A549 (cell line): ENCODE results near the gene COQ4. TPM values are rescaled to one million over a fixed set of nuclear protein-coding genes. Genes with fewer than 3 reads are reported as not detected.

Source experiments
- ATAC-seq, 2 experiments: fragments of 200-7000 bp in 1 of 2; fragments of >200 bp in 1 of 2; cut with Nextera tagmentation in 1 of 2; cut with Tn5 transposase in 1 of 2; 3 replicates each; pipeline versions ENCODE4 v1.8.0 to v1.9.1; 2018 to 2020; ENCODE audit warnings: mild to moderate bottlenecking in 1 of 2, moderate library complexity in 1 of 2
- CTCF ChIA-PET: fragments of 300-600 bp; sonication (Branson Sonifier 250); formaldehyde crosslinking; extraction: SDS; loops from one replicate; lab custom pipeline; 2021; ENCODE audit warnings: antibody characterized with exemption, inconsistent platforms; lab: Yijun Ruan, JAX
- POLR2A ChIA-PET: fragments of 350-600 bp; formaldehyde crosslinking; extraction: SDS; loops from one replicate; lab custom pipeline; 2021; ENCODE audit warnings: antibody characterized with exemption, inconsistent platforms; lab: Yijun Ruan, JAX
- DNase-seq, 2 experiments: peaks; one replicate each; pipeline versions ENCODE4 v3.0.0 to v3.0.0-alpha.2; 2011 to 2016; ENCODE audit warnings: low read depth in 1 of 2, low spot score in 1 of 2
- FAIRE-seq: peaks from 2 replicates; lab custom pipeline; 2011; peaks lifted over from hg19 to GRCh38; lab: Jason Lieb, UNC
- H3K27ac ChIP-seq, 2 experiments: fragments of >200 bp; sonication (Bioruptor Twin); formaldehyde crosslinking; 3 replicates each; pipeline ENCODE4 v1.5.1; 2016 to 2017
- H3K4me1 ChIP-seq: fragments of >200 bp; sonication (Bioruptor Twin); formaldehyde crosslinking; 3 replicates; pipeline ENCODE4 v1.6.1; 2016
- H3K4me2 ChIP-seq: fragments of >200 bp; sonication (Bioruptor Twin); formaldehyde crosslinking; 3 replicates; pipeline ENCODE4 v1.6.1; 2016
- H3K4me3 ChIP-seq: fragments of >200 bp; sonication (Bioruptor Twin); formaldehyde crosslinking; 3 replicates; pipeline ENCODE4 v1.5.1; 2016
- H3K9me3 ChIP-seq: fragments of >200 bp; sonication (Bioruptor Twin); formaldehyde crosslinking; 3 replicates; pipeline ENCODE4 v1.6.1; 2016
- EP300 ChIP-seq, 2 experiments: fragments of >200 bp; sonication (Bioruptor Twin); formaldehyde crosslinking; IDR thresholded peaks; 2 replicates in 1 of 2; 3 replicates in 1 of 2; pipeline ENCODE4 v1.6.1; 2016 to 2017
- FOSB ChIP-seq: fragments of 250-450 bp; sonication (Bioruptor Pico); IDR thresholded peaks from 2 replicates; pipeline ENCODE4 v1.5.0; 2020; ENCODE audit warnings: mild to moderate bottlenecking, moderate library complexity
- FOXS1 ChIP-seq: fragments of 250-450 bp; sonication (Bioruptor Pico); IDR thresholded peaks from 2 replicates; pipeline ENCODE4 v1.5.0; 2020; ENCODE audit warnings: mild to moderate bottlenecking, moderate library complexity
- GATA3 ChIP-seq: IDR thresholded peaks from 2 replicates; pipeline ENCODE4 v1.6.1; 2012; ENCODE audit warnings: borderline replicate concordance
- JUN ChIP-seq, 2 experiments: fragments of >200 bp; sonication (Bioruptor Twin); formaldehyde crosslinking; IDR thresholded peaks; 2 replicates in 1 of 2; 3 replicates in 1 of 2; pipeline ENCODE4 v1.6.1; 2016 to 2017
- KDM5A ChIP-seq: fragments of 200-600 bp; sonication (generic); IDR thresholded peaks from 2 replicates; pipeline ENCODE4 v1.6.1; 2016; ENCODE audit warnings: antibody characterized with exemption, mild to moderate bottlenecking
- MAFK ChIP-seq: fragments of 450-650 bp; IDR thresholded peaks from 2 replicates; pipeline ENCODE4 v1.6.1; 2014; ENCODE audit not compliant: partially characterized antibody
- NFE2L2 ChIP-seq: fragments of 150-350 bp; conservative IDR thresholded peaks from 2 replicates; pipeline ENCODE4 v1.6.1; 2014; ENCODE audit warnings: low read length
- RARB ChIP-seq: fragments of 250-450 bp; sonication (Bioruptor Pico); IDR thresholded peaks from 2 replicates; pipeline ENCODE4 v1.8.0; 2021; ENCODE audit warnings: mild to moderate bottlenecking, moderate library complexity
- RFX5 ChIP-seq: fragments of 450-650 bp; IDR thresholded peaks from 2 replicates; pipeline ENCODE4 v1.7.1; 2014; ENCODE audit warnings: antibody characterized with exemption, mild to moderate bottlenecking, moderate library complexity
- RNF2 ChIP-seq: fragments of 200-600 bp; sonication (generic); IDR thresholded peaks from 2 replicates; pipeline ENCODE4 v1.6.1; 2016; ENCODE audit warnings: low read depth, mild to moderate bottlenecking, antibody characterized with exemption, moderate library complexity, borderline replicate concordance
- TFCP2L1 ChIP-seq: fragments of 250-450 bp; sonication (Bioruptor Pico); IDR thresholded peaks from 2 replicates; pipeline ENCODE4 v1.5.0; 2021; ENCODE audit warnings: mild to moderate bottlenecking
- ZFP36 ChIP-seq: fragments of 450-650 bp; IDR thresholded peaks from 2 replicates; pipeline ENCODE4 v1.6.1; 2014; ENCODE audit warnings: borderline replicate concordance; ENCODE audit not compliant: partially characterized antibody
- ZNF302 ChIP-seq: fragments of 250-450 bp; sonication (Bioruptor Pico); IDR thresholded peaks from 2 replicates; pipeline ENCODE4 v1.9.0; 2021; ENCODE audit warnings: inconsistent platforms, mild to moderate bottlenecking, moderate library complexity
- WGBS: methylation state at CpG from one replicate; pipeline ENCODE4 v1.1.6; 2017; ENCODE audit errors: missing lambda C conversion rate; 5-methylcytosine and 5-hydroxymethylcytosine counted together
- polyA plus RNA-seq, 4 experiments: library from polyadenylated mRNA; depleted of rRNA in 3 of 4; stranded (reverse); fragments of >200 nt; fragmentation: RNase III in 1 of 4; extraction: RNeasy Plus Mini Kit Qiagen cat#74134 plus additional on column Dnase treatment in 1 of 4; gene quantifications; 2 replicates in 3 of 4; 3 replicates in 1 of 4; pipeline ENCODE4 v1.2.3, GENCODE V29; 2011 to 2017
- TF ChIP-seq, protein P1 (sequence below): fragments of 150-350 bp; IDR thresholded peaks from 2 replicates; pipeline ENCODE4 v1.6.1; 2014; ENCODE audit warnings: low read depth, mild to moderate bottlenecking, low read length
- TF ChIP-seq, protein P2 (sequence below): fragments of 200-600 bp; sonication (generic); IDR thresholded peaks from 2 replicates; pipeline ENCODE4 v1.6.1; 2016; ENCODE audit warnings: antibody characterized with exemption, mild to moderate bottlenecking, moderate library complexity

Gene COQ4
- polyA plus RNA-seq, 2 of the 4 experiments (the other 2 are of a cell fraction) = 32.5 to 41.3 TPM

DNA sequence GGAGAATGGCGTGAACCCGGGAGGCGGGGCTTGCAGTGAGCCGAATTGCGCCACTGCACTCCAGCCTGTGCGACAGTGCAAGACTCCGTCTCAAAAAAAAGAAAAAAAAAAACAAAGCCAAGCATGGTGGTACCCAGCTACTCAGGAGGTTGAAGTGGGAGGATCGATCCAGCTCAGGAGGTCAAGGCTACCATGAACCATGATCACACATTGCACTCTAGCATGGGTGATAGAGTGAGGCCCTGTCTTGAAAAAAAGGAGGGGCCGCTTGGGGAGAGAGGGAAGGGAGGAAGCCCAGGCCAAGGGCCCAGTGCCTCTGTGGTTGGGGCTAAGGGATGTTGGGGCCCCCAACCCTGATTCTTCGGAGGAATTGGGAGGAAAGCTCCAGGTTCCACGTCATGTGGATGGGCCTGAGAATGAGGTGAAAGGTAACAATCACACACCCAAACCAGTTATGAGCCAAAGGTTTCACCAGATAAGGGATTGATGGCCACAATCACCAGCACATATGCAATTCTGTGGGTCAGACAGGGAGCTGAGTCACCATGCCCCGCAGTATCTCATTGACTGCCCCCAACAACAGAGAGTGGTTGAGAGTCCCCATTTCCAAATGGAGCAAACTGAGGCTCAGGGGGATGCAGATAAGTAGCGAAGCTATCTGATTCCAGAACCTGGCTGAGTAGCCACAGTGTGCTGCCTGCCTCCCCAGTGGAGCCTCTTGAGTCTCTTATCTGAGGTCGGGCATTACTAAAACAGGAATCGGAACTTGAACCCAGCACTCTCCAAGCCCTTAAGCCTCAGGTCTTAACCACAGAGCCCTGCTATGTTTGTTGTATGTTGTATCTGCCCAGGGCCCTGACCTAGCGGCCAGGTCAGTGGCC, 26.1 kb upstream of the COQ4 start:
- Histone ChIP-seq H3K9me3 (no peaks in the 10 kb centered on the region), H3K4me2 (no peak overlapping the region), H3K4me1 (peaks cover 17% of the 10 kb centered on the region), H3K4me3 (no peak overlapping the region), H3K27ac (peak overlapping the region in 1 of 2 experiments; percentile 85; a peak in 4 of 6 replicates)
- WGBS = 92% methylated on average over 16 of the region's 16 CpGs
- no peak for DNase-seq
- ChIA-PET CTCF (interaction anchor here (0.6 to 17.8 kb wide), 27 partner anchors 10 to 368 kb away, joined by 3 to 206 read pairs (median 7); partner anchors contain the start of genes CERCAM, COQ4 and URM1), POLR2A (interaction anchor here (0.6 kb wide), 1 partner anchor 19 kb away, joined by 5 read pairs; no protein-coding TSS in a partner anchor)
- no peak for FAIRE-seq
- TF ChIP-seq EP300 (IDR thresholded peaks at IDR 0.05) (no peak), TFCP2L1 (CRISPR knock-in tag) (no peak), FOXS1 (no peak), ZNF302 (CRISPR knock-in tag) (no peak)
- no peak for ATAC-seq

DNA sequence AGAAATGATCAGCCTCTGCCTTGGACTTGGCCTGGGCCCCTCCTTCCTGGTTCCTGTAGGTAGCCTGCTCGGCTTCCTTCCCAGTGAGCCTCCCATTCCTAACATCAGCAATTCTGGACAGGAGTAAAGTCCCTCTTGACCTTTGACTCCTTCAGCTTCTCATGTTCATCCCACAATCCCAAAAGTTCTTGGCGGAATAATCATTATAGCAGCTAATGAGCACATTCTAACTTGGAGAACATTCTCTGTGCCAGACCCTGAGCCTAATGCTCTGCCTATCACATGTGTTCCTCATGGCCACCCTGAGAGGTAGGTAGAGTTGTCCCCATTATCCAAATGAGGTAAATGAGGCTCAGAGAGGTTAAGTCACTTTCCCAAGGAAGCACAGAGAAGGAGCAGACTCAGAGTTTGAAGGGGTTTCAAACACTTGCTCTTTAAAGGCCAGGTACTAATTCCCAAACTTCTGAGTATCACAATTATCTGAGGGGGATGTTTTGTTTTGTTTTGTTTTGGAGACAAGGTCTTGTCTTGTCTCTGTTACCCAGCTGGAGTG, 25.3 kb upstream of the COQ4 start:
- H3K4me1 ChIP-seq = peaks cover 17% of the 10 kb centered on the region
- ATAC-seq (no peak), DNase-seq (no peak), FAIRE-seq (no peak)
- no peak overlapping the region for H3K4me3 ChIP-seq
- H3K9me3 ChIP-seq = no peaks in the 10 kb centered on the region
- no peak overlapping the region for H3K4me2 ChIP-seq
- peak overlapping the region in 1 of 2 experiments; percentile 85; a peak in 2 of 6 replicates for H3K27ac ChIP-seq
- POLR2A ChIA-PET = no interaction called here
- 92% methylated on average over 2 of the region's 2 CpGs for WGBS
- TF ChIP-seq RFX5 (no peak), RARB (CRISPR knock-in tag) (no peak), ZFP36 (peak; percentile 8), RNF2 (no peak), MAFK (no peak), KDM5A (no peak)
- TF ChIP-seq, protein P1, sequence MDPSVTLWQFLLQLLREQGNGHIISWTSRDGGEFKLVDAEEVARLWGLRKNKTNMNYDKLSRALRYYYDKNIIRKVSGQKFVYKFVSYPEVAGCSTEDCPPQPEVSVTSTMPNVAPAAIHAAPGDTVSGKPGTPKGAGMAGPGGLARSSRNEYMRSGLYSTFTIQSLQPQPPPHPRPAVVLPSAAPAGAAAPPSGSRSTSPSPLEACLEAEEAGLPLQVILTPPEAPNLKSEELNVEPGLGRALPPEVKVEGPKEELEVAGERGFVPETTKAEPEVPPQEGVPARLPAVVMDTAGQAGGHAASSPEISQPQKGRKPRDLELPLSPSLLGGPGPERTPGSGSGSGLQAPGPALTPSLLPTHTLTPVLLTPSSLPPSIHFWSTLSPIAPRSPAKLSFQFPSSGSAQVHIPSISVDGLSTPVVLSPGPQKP = no peak
- TF ChIP-seq, protein P2, sequence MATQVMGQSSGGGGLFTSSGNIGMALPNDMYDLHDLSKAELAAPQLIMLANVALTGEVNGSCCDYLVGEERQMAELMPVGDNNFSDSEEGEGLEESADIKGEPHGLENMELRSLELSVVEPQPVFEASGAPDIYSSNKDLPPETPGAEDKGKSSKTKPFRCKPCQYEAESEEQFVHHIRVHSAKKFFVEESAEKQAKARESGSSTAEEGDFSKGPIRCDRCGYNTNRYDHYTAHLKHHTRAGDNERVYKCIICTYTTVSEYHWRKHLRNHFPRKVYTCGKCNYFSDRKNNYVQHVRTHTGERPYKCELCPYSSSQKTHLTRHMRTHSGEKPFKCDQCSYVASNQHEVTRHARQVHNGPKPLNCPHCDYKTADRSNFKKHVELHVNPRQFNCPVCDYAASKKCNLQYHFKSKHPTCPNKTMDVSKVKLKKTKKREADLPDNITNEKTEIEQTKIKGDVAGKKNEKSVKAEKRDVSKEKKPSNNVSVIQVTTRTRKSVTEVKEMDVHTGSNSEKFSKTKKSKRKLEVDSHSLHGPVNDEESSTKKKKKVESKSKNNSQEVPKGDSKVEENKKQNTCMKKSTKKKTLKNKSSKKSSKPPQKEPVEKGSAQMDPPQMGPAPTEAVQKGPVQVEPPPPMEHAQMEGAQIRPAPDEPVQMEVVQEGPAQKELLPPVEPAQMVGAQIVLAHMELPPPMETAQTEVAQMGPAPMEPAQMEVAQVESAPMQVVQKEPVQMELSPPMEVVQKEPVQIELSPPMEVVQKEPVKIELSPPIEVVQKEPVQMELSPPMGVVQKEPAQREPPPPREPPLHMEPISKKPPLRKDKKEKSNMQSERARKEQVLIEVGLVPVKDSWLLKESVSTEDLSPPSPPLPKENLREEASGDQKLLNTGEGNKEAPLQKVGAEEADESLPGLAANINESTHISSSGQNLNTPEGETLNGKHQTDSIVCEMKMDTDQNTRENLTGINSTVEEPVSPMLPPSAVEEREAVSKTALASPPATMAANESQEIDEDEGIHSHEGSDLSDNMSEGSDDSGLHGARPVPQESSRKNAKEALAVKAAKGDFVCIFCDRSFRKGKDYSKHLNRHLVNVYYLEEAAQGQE = no peak
- CTCF ChIA-PET = interaction anchor here (0.6 to 17.8 kb wide), 11 partner anchors 10 to 367 kb away, joined by 3 to 206 read pairs (median 19); partner anchors contain the start of gene CERCAM

DNA sequence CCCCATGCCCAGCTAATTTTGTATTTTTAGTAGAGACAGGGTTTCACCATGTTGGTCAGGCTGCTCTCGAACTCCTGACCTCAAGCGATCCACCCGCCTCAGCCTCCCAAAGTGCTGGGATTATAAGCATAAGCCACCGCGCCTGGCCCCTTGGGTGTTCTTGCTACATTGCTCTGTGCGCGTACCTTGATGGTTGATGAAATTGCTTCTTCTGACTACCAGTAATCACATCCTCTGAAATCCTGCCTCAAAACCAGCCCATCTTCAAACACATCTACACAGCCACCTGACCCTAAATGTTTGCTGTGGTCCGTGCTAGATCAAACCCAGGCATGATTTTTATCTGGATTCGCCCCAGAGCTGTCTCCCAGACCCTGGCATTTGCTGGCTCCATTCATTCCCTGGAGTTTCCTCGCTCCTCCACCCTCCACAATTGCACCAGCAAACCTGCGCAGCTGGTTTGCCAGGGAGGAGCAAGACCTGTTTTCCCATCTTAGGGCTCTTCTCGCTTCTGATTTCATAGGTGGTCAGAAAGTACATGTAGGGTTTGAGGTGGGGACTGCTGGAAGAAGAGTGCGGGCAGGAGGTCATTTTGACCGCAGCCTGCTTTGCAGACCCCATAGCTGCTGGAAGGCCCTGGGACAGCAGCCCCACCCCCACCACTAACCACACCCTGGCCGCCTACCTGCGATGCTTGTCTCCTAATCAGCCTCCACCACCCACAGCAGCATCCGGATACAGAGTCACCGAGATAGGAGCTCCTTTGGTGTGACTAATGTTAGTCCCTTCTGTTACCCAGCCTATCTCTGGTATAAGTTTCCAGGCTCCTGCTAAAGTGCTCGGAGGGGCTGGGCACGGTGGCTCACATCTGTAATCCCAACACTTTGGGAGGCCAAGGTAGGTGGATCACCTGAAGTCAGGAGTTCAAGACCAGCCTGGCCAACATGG, 23.8 kb upstream of the COQ4 start:
- no peak overlapping the region for H3K4me3 ChIP-seq
- peaks cover 17% of the 10 kb centered on the region for H3K4me1 ChIP-seq
- H3K27ac ChIP-seq = no peak overlapping the region
- no peak for ATAC-seq
- no peak overlapping the region for H3K4me2 ChIP-seq
- ChIA-PET CTCF (interaction anchor here (0.9 to 17.8 kb wide), 8 partner anchors 9 to 121 kb away, joined by 3 to 206 read pairs (median 7); partner anchors contain the start of gene CERCAM), POLR2A (interaction anchor here (0.6 to 1.1 kb wide), 2 partner anchors 23 to 41 kb away, joined by 3 to 6 read pairs; partner anchors contain the start of genes GOLGA2, SLC27A4 and SWI5)
- H3K9me3 ChIP-seq = no peaks in the 10 kb centered on the region
- WGBS = 92% methylated on average over 20 of the region's 20 CpGs
- no peak for FAIRE-seq
- DNase-seq = no peak
- TF ChIP-seq JUN (IDR thresholded peaks at IDR 0.05) = no peak
- TF ChIP-seq GATA3 = no peak
- no peak for TF ChIP-seq NFE2L2
- TF ChIP-seq FOSB (CRISPR knock-in tag) = no peak
- TF ChIP-seq, all 56 proteins: peak for 0
